ENCODE measurements around the gene C3orf62. TPM values are rescaled to one million over a fixed set of nuclear protein-coding genes. Genes with fewer than 3 reads are reported as not detected.

The C3orf62 gene
- total RNA-seq (1.8 and 4.5 TPM in 2 replicates), polyA plus RNA-seq (2.8 and 3.3 TPM in 2 replicates)

DNA sequence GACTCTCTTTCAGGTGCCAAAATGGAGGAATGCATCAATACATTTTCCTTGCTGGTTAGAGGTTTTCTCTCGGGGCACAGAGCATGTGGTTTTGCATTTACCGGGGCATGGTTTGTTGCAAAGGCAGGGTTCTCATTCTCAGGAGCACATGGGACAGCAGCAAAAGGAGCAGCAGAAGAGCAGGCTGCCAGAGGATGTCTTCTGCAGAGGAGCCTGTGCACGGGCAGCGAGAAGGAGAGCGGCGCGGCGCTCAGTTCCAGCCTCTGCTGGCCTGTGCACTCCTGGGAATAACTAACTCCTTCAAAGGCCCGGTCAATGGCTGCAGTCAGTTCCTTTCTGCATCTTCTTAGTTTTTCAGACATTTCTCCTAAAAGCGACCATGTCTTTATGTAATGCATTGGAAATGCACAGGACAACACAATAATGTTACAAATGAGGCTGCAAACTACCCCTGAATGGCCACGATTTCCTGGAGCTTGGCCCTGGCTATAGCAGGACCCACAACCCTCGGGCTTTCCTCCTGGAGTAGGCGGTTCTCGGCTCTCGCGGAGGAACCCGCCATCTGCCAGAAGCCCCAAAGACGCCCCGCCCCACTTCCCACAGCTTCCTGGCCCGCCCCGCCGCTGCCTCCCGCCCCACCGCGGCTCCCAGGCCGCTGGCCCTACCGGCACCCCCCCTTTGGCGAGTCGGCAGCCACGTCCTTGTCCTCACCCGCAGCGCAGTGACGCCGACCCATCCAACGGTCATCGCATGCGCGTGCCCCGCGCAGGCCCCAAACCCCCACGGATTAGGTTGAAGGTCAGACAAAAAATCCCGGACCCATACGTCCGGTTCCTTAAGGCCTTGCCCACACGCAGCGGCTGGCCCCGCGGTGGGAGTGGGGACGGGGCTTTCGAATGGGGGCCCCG is at the start of gene C3orf62:
Gene C3orf62, minus strand, starts transcription at position 758 of the 908 bp plus-strand sequence. Its CDS starts 360 bp downstream, at position 398.
- Histone ChIP-seq H3K9me2 (replicated peaks; ENCODE audit: insufficient read depth) (no peaks in the 10 kb centered on the region), H3K27me3 (no peaks in the 10 kb centered on the region), H3K4me2 (peak within 1 kb of the TSS; percentile 68), H3K27ac (peak within 1 kb of the TSS; percentile 81), H2AFZ (peak within 1 kb of the TSS; percentile 74), H3K9me3 (ENCODE audit: low read depth) (no peaks in the 10 kb centered on the region), H3K79me2 (no peaks in the 10 kb centered on the region), H3K36me3 (replicated peaks; ENCODE audit: insufficient read depth, low read depth) (no peaks in the 10 kb centered on the region), H3K4me3 (no peak within 1 kb of the TSS), H4K20me1 (ENCODE audit: insufficient read depth, poor library complexity, severe bottlenecking) (no peaks in the 10 kb centered on the region), H3K4me1 (ENCODE audit: insufficient read depth) (peaks cover 10% of the 10 kb centered on the region)
- TF ChIP-seq EZH2 (IDR thresholded peaks at IDR 0.05; ENCODE audit: borderline replicate concordance) = no peak
- TF ChIP-seq, protein P1, sequence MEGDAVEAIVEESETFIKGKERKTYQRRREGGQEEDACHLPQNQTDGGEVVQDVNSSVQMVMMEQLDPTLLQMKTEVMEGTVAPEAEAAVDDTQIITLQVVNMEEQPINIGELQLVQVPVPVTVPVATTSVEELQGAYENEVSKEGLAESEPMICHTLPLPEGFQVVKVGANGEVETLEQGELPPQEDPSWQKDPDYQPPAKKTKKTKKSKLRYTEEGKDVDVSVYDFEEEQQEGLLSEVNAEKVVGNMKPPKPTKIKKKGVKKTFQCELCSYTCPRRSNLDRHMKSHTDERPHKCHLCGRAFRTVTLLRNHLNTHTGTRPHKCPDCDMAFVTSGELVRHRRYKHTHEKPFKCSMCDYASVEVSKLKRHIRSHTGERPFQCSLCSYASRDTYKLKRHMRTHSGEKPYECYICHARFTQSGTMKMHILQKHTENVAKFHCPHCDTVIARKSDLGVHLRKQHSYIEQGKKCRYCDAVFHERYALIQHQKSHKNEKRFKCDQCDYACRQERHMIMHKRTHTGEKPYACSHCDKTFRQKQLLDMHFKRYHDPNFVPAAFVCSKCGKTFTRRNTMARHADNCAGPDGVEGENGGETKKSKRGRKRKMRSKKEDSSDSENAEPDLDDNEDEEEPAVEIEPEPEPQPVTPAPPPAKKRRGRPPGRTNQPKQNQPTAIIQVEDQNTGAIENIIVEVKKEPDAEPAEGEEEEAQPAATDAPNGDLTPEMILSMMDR (IDR thresholded peaks at IDR 0.05; ENCODE audit: poor library complexity) = no peak
- no peak for TF ChIP-seq EZH2phosphoT487 (IDR thresholded peaks at IDR 0.05; ENCODE audit: low read depth, severe bottlenecking, unreplicated experiment)
- peak; percentile 66 for DNase-seq (ENCODE audit: low spot score)
- WGBS (ENCODE audit: low lambda C conversion rate, missing lambda C conversion rate) = 72% methylated on average over 41 of the region's 51 CpGs

DNA sequence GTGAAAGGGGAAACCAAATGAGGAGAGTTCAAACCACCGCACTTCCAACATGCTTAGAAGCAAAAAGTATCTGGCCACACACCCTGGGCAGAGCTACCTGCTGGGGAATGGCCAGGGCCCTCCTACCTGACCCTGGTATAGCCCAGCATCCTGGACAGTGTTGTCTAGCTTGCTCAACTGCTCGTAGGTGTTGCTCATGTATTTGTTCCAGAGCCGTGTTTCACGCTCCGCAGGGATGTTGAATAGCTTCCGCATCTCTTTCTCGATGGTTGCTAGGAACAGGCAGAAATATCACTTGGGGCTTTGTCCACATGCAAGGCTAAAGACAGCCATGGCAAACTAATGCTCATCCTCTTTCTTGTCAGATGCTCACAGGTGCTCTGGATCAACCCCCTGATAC is 47.7 kb upstream of the C3orf62 start:
- TF ChIP-seq EZH2phosphoT487 (IDR thresholded peaks at IDR 0.05; ENCODE audit: low read depth, severe bottlenecking, unreplicated experiment) (no peak), EZH2 (IDR thresholded peaks at IDR 0.05; ENCODE audit: borderline replicate concordance) (no peak)
- TF ChIP-seq, protein P1 (IDR thresholded peaks at IDR 0.05; ENCODE audit: poor library complexity) = no peak
- peaks cover 3% of the 10 kb centered on the region for H3K79me2 ChIP-seq
- no peak overlapping the region for H3K4me2 ChIP-seq
- no peaks in the 10 kb centered on the region for H3K36me3 ChIP-seq (replicated peaks; ENCODE audit: insufficient read depth, low read depth)
- H3K27me3 ChIP-seq = no peaks in the 10 kb centered on the region
- H3K27ac ChIP-seq = no peak overlapping the region
- no peaks in the 10 kb centered on the region for H4K20me1 ChIP-seq (ENCODE audit: insufficient read depth, poor library complexity, severe bottlenecking)
- no peaks in the 10 kb centered on the region for H3K9me2 ChIP-seq (replicated peaks; ENCODE audit: insufficient read depth)
- WGBS (ENCODE audit: low lambda C conversion rate, missing lambda C conversion rate) = 98% methylated on average over 7 of the region's 7 CpGs
- no peaks in the 10 kb centered on the region for H3K4me1 ChIP-seq (ENCODE audit: insufficient read depth)
- DNase-seq (ENCODE audit: low spot score) = no peak
- H3K4me3 ChIP-seq = no peak overlapping the region
- H2AFZ ChIP-seq = no peak overlapping the region
- H3K9me3 ChIP-seq (ENCODE audit: low read depth) = no peaks in the 10 kb centered on the region

DNA sequence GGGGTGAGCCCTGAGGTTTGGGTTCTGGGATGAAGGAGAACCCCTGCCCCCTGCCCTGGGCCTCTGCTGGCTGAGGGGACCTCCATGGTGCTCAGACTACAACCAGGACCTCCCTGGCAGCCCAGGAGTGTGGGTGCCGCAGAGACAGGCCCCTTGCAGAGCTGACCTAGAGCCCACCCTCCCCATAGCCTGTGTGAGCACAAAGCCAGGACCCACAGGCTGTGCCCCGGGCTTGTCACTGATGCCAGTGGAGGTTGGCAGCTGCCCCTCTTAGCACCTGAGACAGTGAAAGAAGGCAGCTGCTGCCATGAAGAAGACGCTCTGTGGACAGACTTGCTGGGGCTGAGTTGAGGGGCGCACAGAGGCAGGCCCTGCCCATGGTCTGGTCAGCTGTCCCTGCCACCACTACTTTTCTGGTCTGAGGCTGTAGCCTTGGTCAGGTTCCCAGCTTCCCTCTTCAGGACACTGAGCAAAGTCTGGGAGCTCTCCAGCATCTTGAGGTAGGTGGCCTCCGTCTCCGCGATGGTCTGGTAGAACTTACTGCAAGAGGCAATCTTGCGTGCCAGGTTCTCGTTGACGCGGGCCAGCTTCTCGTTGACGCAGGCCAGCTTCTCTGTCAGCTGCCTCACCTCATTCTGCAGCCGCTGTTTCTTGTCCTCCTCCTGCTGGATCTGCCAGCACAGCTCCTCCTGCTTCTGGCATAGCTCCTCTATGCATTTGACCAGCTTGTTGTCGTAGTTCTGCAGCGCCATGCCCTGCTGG is 39.8 kb upstream of the C3orf62 start:
- Histone ChIP-seq H3K9me2 (replicated peaks; ENCODE audit: insufficient read depth) (no peaks in the 10 kb centered on the region), H3K4me1 (ENCODE audit: insufficient read depth) (no peaks in the 10 kb centered on the region), H4K20me1 (ENCODE audit: insufficient read depth, poor library complexity, severe bottlenecking) (no peaks in the 10 kb centered on the region), H3K4me3 (no peak overlapping the region), H3K36me3 (replicated peaks; ENCODE audit: insufficient read depth, low read depth) (no peaks in the 10 kb centered on the region), H3K27ac (no peak overlapping the region), H3K4me2 (no peak overlapping the region), H3K9me3 (ENCODE audit: low read depth) (no peaks in the 10 kb centered on the region), H3K79me2 (peaks cover 3% of the 10 kb centered on the region), H3K27me3 (no peaks in the 10 kb centered on the region), H2AFZ (no peak overlapping the region)
- TF ChIP-seq EZH2phosphoT487 (IDR thresholded peaks at IDR 0.05; ENCODE audit: low read depth, severe bottlenecking, unreplicated experiment) (no peak), EZH2 (IDR thresholded peaks at IDR 0.05; ENCODE audit: borderline replicate concordance) (no peak)
- TF ChIP-seq, protein P1 (IDR thresholded peaks at IDR 0.05; ENCODE audit: poor library complexity) = no peak
- WGBS (ENCODE audit: low lambda C conversion rate, missing lambda C conversion rate) = 95% methylated on average over 16 of the region's 16 CpGs
- DNase-seq (ENCODE audit: low spot score) = no peak
